Stomach (tissue), 4 donors: ENCODE measurements around the gene CPT1C.
A peak's percentile ranks its signal among the peaks of the same experiment; 100 is the strongest.

Source experiments
- CTCF ChIP-seq, 7 experiments: fragments of 450-650 bp in 4 of 7; fragments of 200-600 bp in 3 of 7; sonication (generic) in 3 of 7; IDR thresholded peaks; one replicate each; pipeline ENCODE4 v1.5.1; 2016 to 2019; ENCODE audit warnings: antibody characterized with exemption in 7 of 7, control low read depth in 2 of 7, mild to moderate bottlenecking in 1 of 7
- EP300 ChIP-seq: sonication (generic); formaldehyde crosslinking; IDR thresholded peaks from one replicate; pipeline ENCODE4 v1.6.1; 2017; ENCODE audit warnings: antibody characterized with exemption
- POLR2A ChIP-seq, 4 donors: fragments of 450-650 bp; IDR thresholded peaks; one replicate each; pipeline ENCODE4 v1.6.1; 2016; ENCODE audit warnings: antibody characterized with exemption in 4 of 4, control low read depth in 2 of 4, mild to moderate bottlenecking in 1 of 4, moderate library complexity in 1 of 4
- POLR2AphosphoS5 ChIP-seq, 3 donors: sonication (generic); formaldehyde crosslinking; IDR thresholded peaks; one replicate each; pipeline ENCODE4 v1.6.1; 2016; ENCODE audit warnings: antibody characterized with exemption in 3 of 3

- TF ChIP-seq CTCF (IDR thresholded peaks at IDR 0.05) (peak in 3 of 7 experiments; percentile 15 to 45 (median 28)), POLR2A (IDR thresholded peaks at IDR 0.05) (no peak), POLR2AphosphoS5 (IDR thresholded peaks at IDR 0.05) (peak; percentile 33 to 89 (median 85)), EP300 (no peak)
Measured at GRCh38 chr19:49664171-49665035, 26.5 kb upstream of the CPT1C start.
